Neutrophil (primary cell): ENCODE data around the gene SEC22A.

Experiments used
- H3K27ac ChIP-seq: fragments of 200-600 bp; sonication (generic); 2 replicates; pipeline ENCODE4 v1.5.1; 2016; ENCODE audit warnings: mild to moderate bottlenecking, moderate library complexity
- H3K27me3 ChIP-seq: fragments of 200-600 bp; sonication (generic); 2 replicates; pipeline ENCODE4 v1.6.0; 2016; ENCODE audit warnings: mild to moderate bottlenecking
- H3K36me3 ChIP-seq: fragments of 200-600 bp; sonication (generic); 2 replicates; pipeline ENCODE4 v1.5.1; 2017
- H3K4me1 ChIP-seq, 2 experiments: fragments of 200-600 bp in 1 of 2; sonication (generic) in 1 of 2; 1 replicate in 1 of 2; 2 replicates in 1 of 2; pipeline versions ENCODE4 v1.5.1 to v1.6.1; 2013 to 2016; ENCODE audit warnings: low read depth in 1 of 2, low read length in 1 of 2, mild to moderate bottlenecking in 1 of 2, moderate library complexity in 1 of 2; ENCODE audit not compliant: control insufficient read depth in 1 of 2, insufficient read depth in 1 of 2
- H3K4me3 ChIP-seq, 2 experiments: fragments of 200-600 bp in 1 of 2; sonication (generic) in 1 of 2; 1 replicate in 1 of 2; 2 replicates in 1 of 2; pipeline ENCODE4 v1.5.1; 2013 to 2016; ENCODE audit warnings: low read depth in 1 of 2, low read length in 1 of 2, mild to moderate bottlenecking in 1 of 2, moderate library complexity in 1 of 2
- H3K9me3 ChIP-seq: fragments of 200-600 bp; sonication (generic); 2 replicates; pipeline ENCODE4 v1.5.1; 2016
- CTCF ChIP-seq: fragments of 200-600 bp; sonication (generic); IDR thresholded peaks from 2 replicates; pipeline ENCODE4 v1.5.1; 2016; ENCODE audit warnings: antibody characterized with exemption

Gene SEC22A

GRCh38 chr3:123287962-123288302, 86.2 kb downstream of the SEC22A start:
- Histone ChIP-seq H3K4me1 (no peaks in the 10 kb centered on the region), H3K27me3 (no peaks in the 10 kb centered on the region), H3K9me3 (no peaks in the 10 kb centered on the region), H3K27ac (no peak overlapping the region), H3K36me3 (no peaks in the 10 kb centered on the region), H3K4me3 (no peak overlapping the region)
- no peak for TF ChIP-seq CTCF

DNA sequence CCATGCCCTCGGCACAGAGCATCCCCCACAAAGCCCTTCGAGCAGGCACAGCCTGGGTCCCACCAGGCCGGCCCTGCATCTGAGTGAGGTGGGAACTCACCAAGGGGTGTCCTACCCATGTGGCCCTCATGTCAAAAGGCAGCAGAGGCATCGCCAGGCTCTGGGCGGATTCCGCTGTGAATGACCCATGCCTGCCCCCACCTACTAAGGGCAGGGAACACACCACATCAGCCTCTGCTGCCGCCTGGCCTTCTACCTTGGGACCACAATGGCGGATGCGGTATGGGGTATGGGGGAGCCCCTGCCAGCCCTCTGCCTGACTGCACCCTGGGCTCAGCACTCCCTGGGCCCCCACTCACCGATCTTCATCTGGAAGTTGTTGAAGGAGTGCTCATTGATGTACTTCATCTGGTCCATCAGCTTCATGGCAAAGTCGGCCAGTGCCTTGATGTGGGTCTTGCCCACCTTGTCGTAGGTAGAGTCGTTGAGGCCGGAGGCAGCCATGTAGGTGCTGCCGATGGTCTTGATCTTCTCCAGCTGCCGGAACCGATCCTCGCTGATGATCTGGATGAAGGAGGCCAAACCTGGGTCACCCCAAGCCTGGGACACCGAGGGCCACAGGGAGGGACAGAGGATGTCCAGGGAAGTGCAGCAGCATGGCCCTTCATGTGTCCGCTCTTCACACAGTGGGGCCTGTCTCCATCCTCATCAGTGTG, 87.8 kb downstream of the SEC22A start:
- no peak for TF ChIP-seq CTCF
- H3K36me3 ChIP-seq = no peaks in the 10 kb centered on the region
- no peaks in the 10 kb centered on the region for H3K27me3 ChIP-seq
- H3K9me3 ChIP-seq = no peaks in the 10 kb centered on the region
- H3K27ac ChIP-seq = no peak overlapping the region
- H3K4me3 ChIP-seq = no peak overlapping the region
- H3K4me1 ChIP-seq = no peaks in the 10 kb centered on the region

DNA sequence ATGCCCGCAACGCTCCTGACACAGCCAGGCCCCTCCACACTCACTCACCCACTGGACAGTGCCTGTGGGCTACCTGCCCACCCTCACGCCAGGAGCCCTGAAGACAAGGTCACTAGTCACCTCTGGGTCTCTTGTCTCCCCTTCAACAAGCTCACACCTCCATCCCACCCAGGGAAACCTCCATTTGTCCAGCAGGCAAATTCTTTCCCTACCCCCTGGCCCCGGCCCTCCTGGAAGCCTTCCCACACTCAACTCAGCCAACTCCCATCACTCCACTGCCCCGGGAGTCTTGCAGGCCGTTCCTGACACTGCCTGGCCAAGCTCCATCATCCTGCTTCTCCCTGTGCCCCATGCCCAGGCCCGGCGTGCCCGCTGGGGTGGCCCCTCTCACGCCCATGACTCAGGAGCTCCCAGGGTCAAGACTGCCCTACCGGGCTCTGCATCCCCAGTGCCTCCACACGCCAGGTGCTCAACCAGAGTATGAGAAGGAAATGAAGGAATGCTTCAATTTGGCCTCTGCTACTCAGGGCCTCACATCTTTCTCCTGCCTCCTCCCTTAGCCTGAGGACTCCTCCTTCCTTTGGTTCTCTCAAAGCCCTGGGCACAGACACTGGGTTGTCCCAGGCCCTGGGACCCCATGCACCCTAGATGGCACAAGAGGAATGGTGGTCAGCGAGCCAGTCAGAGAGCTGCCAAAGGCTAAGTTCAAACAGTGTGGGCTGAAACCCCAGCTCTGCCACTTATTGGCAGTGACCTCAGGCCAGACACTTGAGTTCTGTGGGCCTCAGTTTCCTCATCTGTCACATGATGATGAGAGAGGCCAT, 88.6 kb downstream of the SEC22A start:
- Histone ChIP-seq H3K4me1 (no peaks in the 10 kb centered on the region), H3K27ac (no peak overlapping the region), H3K9me3 (no peaks in the 10 kb centered on the region), H3K27me3 (no peaks in the 10 kb centered on the region), H3K36me3 (no peaks in the 10 kb centered on the region), H3K4me3 (no peak overlapping the region)
- no peak for TF ChIP-seq CTCF

DNA sequence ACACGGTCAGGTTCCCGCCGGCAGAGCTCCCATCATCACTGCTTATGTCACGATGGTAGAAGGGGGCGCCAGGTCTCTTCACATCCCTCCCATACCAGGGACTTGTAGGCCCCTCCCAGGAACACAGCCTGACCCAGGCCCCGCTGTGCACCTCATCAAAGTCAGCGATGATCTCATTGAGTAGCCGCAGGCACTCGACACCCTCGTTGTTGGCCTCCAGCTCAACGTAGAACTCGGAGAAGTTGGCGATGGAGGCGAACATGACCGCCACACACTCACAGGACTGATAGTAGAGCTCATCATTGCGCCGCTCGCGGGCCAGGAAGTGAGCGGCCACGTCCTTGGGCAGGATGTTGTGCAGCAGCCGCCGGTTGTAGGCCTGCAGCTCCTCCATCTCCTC, 89.2 kb downstream of the SEC22A start:
- no peak for TF ChIP-seq CTCF
- Histone ChIP-seq H3K27me3 (no peaks in the 10 kb centered on the region), H3K9me3 (no peaks in the 10 kb centered on the region), H3K4me1 (no peaks in the 10 kb centered on the region), H3K4me3 (no peak overlapping the region), H3K27ac (no peak overlapping the region), H3K36me3 (no peaks in the 10 kb centered on the region)

- H3K4me1 ChIP-seq = no peaks in the 10 kb centered on the region
- TF ChIP-seq CTCF = no peak
- no peak overlapping the region for H3K4me3 ChIP-seq
- no peaks in the 10 kb centered on the region for H3K36me3 ChIP-seq
- no peaks in the 10 kb centered on the region for H3K27me3 ChIP-seq
- H3K27ac ChIP-seq = no peak overlapping the region
- H3K9me3 ChIP-seq = no peaks in the 10 kb centered on the region
These were observed 89.7 kb downstream of the SEC22A start for GRCh38 chr3:123291404-123291803.
